Thyroid gland (tissue), 4 donors: Measurements from ENCODE around the gene TENT5A. TPM values are rescaled to one million over a fixed set of nuclear protein-coding genes. Genes with fewer than 3 reads are reported as not detected.
"Not testable (repeated sequence)": the region's sequence is repeated elsewhere in the genome, so short reads cannot be mapped to it uniquely, and the experiment has no call there.

Experiments
- DNase-seq, 2 donors: peaks; one replicate each; pipeline ENCODE4 v3.0.0-alpha.2; 2019
- H3K27ac ChIP-seq, 3 donors: fragments of 200-600 bp; sonication (generic); 1 replicate in 2 of 3; 2 replicates in 1 of 3; pipeline ENCODE4 v1.5.1; 2016 to 2019; ENCODE audit warnings: mild to moderate bottlenecking in 1 of 3, moderate library complexity in 1 of 3
- H3K27me3 ChIP-seq: fragments of 200-600 bp; sonication (generic); one replicate; pipeline ENCODE4 v1.5.1; 2019
- H3K36me3 ChIP-seq, 2 donors: fragments of 200-600 bp; sonication (generic); one replicate each; pipeline ENCODE4 v1.5.1; 2016 to 2019
- H3K4me1 ChIP-seq, 2 donors: fragments of 200-600 bp; sonication (generic); one replicate each; pipeline ENCODE4 v1.5.1; 2017 to 2019
- H3K4me3 ChIP-seq, 3 donors: fragments of 200-600 bp; sonication (generic); replicated peaks in 1 of 3; 1 replicate in 2 of 3; 2 replicates in 1 of 3; pipeline ENCODE4 v1.5.1; 2016; ENCODE audit warnings: mild to moderate bottlenecking in 1 of 3
- H3K9me3 ChIP-seq: fragments of 200-600 bp; sonication (generic); one replicate; pipeline ENCODE4 v1.5.1; 2017
- CTCF ChIP-seq, 6 experiments: fragments of 200-600 bp in 3 of 6; fragments of 450-650 bp in 3 of 6; sonication (generic) in 3 of 6; IDR thresholded peaks; one replicate each; pipeline ENCODE4 v1.5.1; 2016 to 2019; ENCODE audit warnings: antibody characterized with exemption in 6 of 6, mild to moderate bottlenecking in 2 of 6, inconsistent platforms in 1 of 6, moderate library complexity in 1 of 6
- POLR2A ChIP-seq, 2 donors: fragments of 450-650 bp; IDR thresholded peaks; one replicate each; pipeline ENCODE4 v1.6.1; 2017; ENCODE audit warnings: antibody characterized with exemption in 2 of 2, mild to moderate bottlenecking in 2 of 2, moderate library complexity in 1 of 2
- WGBS, 2 donors: methylation state at CpG; one replicate each; pipeline ENCODE4 v1.1.5; 2017; 5-methylcytosine and 5-hydroxymethylcytosine counted together
- intact Hi-C: fragments of 100-400 bp; cut with DNase I; formaldehyde crosslinking; loops from one replicate; pipeline ENCODE4 v1.15.1; 2023
- total RNA-seq, 4 donors: library from RNA; depleted of rRNA; stranded (reverse); fragments of >200 nt; gene quantifications; one replicate each; pipeline ENCODE4 v1.2.3, GENCODE V29; 2016

TENT5A gene
- total RNA-seq, 4 donors from 2014 or later: 18.4 to 40.3 (median 27.7) TPM

DNA sequence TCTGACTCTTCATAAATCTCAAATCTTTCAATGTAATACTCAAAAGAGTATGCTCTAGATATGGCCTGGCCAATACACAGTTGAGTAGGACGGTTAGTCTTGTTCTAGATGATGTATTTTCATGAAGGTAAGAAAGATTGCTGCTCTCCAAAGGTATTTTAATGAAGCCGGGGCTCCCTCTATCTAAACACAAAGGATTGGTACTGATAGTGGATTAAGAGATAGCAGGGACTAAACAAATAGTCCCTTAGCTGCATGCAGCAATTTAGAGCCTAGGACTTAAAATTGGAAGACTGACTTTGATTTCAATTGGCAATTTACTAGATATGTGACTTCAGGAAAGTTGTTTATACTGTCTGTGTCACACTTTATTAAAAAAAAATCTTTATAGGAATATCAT is 31.4 kb upstream of the TENT5A start:
- Histone ChIP-seq H3K4me1 (peaks cover 10 to 11% of the 10 kb centered on the region in 2 donors), H3K4me3 (no peak overlapping the region), H3K36me3 (no peaks in the 10 kb centered on the region), H3K27me3 (no peaks in the 10 kb centered on the region), H3K9me3 (no peaks in the 10 kb centered on the region), H3K27ac (no peak overlapping the region)
- 61 to 75% methylated on average over 2 of the region's 2 CpGs for WGBS, 2 donors
- no peak for TF ChIP-seq CTCF (IDR thresholded peaks at IDR 0.05)
- TF ChIP-seq POLR2A (IDR thresholded peaks at IDR 0.05): no peak
- intact Hi-C loops: no loop called here
- DNase-seq: no peak

DNA sequence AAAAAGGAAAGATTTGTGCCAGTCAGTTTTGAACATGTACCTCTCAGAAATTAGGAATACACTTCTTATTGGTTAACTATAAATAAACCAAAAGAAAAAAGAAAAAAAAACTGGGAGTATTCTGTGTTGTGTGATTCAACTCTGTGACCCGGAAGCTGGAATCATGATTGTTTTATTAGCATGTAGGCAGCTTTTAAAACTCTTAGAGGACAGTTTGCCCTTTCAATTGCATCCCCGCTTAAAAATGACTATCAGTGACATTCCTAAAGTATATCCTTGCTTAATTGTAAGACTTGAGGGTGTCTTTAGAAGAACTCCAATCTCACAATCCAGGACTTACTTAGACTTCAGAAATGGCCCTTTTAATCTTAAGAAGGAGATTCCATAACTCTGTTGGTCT is 29.1 kb upstream of the TENT5A start:
- whole genome bisulfite sequencing, 2 donors: 88 to 93% methylated on average over 2 of the region's 2 CpGs
- H3K4me1 ChIP-seq: peaks cover 0 to 4% of the 10 kb centered on the region in 2 donors
- H3K4me3 ChIP-seq: no peak overlapping the region
- no peak overlapping the region for H3K27ac ChIP-seq
- intact Hi-C loops: no loop called here
- no peaks in the 10 kb centered on the region for H3K36me3 ChIP-seq
- no peaks in the 10 kb centered on the region for H3K27me3 ChIP-seq
- H3K9me3 ChIP-seq: no peaks in the 10 kb centered on the region
- TF ChIP-seq POLR2A (IDR thresholded peaks at IDR 0.05) (no peak), CTCF (IDR thresholded peaks at IDR 0.05) (no peak)
- DNase-seq: no peak

GRCh38 chr6:81777586-81778268 is 25.2 kb upstream of the TENT5A start:
- no peak for TF ChIP-seq CTCF (IDR thresholded peaks at IDR 0.05)
- no peak for TF ChIP-seq POLR2A (IDR thresholded peaks at IDR 0.05)
- H3K4me1 ChIP-seq: no peaks in the 10 kb centered on the region
- H3K4me3 ChIP-seq: no peak overlapping the region
- DNase-seq: no peak
- H3K9me3 ChIP-seq: no peaks in the 10 kb centered on the region
- intact Hi-C loops: no loop called here
- H3K27ac ChIP-seq: no peak overlapping the region
- WGBS, 2 donors: 93 to 96% methylated on average over 2 of the region's 2 CpGs
- no peaks in the 10 kb centered on the region for H3K27me3 ChIP-seq
- no peaks in the 10 kb centered on the region for H3K36me3 ChIP-seq

DNA sequence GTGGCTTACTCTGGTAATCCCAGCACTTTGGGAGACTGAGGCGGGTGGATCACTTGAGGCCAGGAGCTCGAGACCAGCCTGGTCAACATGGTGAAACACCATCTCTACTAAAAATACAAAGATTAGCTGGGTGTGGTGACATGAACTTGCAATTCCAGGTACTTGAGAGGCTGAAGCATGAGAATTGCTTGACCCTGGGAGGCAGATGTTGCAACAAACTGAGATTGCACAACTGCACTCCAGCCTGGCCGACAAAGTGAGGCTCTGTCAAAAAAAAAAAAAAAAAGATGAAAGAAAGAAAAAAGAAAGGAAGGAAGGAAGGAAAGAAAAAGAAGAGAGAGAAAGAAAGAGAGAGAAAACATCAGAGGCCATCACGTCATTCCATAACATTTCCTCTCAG is 23.7 kb upstream of the TENT5A start:
- H3K4me3 ChIP-seq, H3K9me3 ChIP-seq, DNase-seq, intact Hi-C loops, H3K4me1 ChIP-seq, H3K27me3 ChIP-seq, H3K36me3 ChIP-seq, H3K27ac ChIP-seq: not testable (repeated sequence)
- 70 to 73% methylated on average over 4 of the region's 4 CpGs for WGBS, 2 donors

GRCh38 chr6:81774542-81774941 is 22.1 kb upstream of the TENT5A start:
- Histone ChIP-seq H3K4me3 (no peak overlapping the region), H3K9me3 (no peaks in the 10 kb centered on the region), H3K4me1 (no peaks in the 10 kb centered on the region), H3K27me3 (no peaks in the 10 kb centered on the region), H3K27ac (no peak overlapping the region), H3K36me3 (no peaks in the 10 kb centered on the region)
- TF ChIP-seq POLR2A (IDR thresholded peaks at IDR 0.05) (no peak), CTCF (IDR thresholded peaks at IDR 0.05) (no peak)
- WGBS, 2 donors: 90 to 95% methylated on average over 2 of the region's 2 CpGs
- intact Hi-C loops: no loop called here
- no peak for DNase-seq
